Mucosa of rectum (tissue), 2 donors: Measurements from ENCODE around the gene TXNIP.

Experiments
- H3K27ac ChIP-seq, 2 donors: one replicate each; pipeline ENCODE4 v1.7.0; 2013; ENCODE audit warnings: inconsistent platforms in 2 of 2, low read depth in 2 of 2, low read length in 2 of 2
- H3K27me3 ChIP-seq, 2 donors: one replicate each; pipeline ENCODE4 v1.7.0; 2013; ENCODE audit warnings: low read length in 2 of 2; ENCODE audit not compliant: control insufficient read depth in 2 of 2, insufficient read depth in 2 of 2
- H3K36me3 ChIP-seq, 2 donors: one replicate each; pipeline ENCODE4 v1.7.0; 2013; ENCODE audit warnings: low read length in 2 of 2; ENCODE audit not compliant: control insufficient read depth in 2 of 2, insufficient read depth in 2 of 2
- H3K4me1 ChIP-seq, 2 donors: one replicate each; pipeline ENCODE4 v1.7.0; 2013; ENCODE audit warnings: low read length in 2 of 2, mild to moderate bottlenecking in 1 of 2; ENCODE audit not compliant: control insufficient read depth in 2 of 2, insufficient read depth in 2 of 2
- H3K4me3 ChIP-seq, 2 donors: one replicate each; pipeline ENCODE4 v1.7.0; 2013; ENCODE audit warnings: low read length in 2 of 2
- H3K9ac ChIP-seq, 2 donors: one replicate each; pipeline ENCODE4 v1.7.0; 2013; ENCODE audit warnings: low read length in 2 of 2, low read depth in 1 of 2, mild to moderate bottlenecking in 1 of 2
- H3K9me3 ChIP-seq, 2 donors: one replicate each; pipeline ENCODE4 v1.7.0; 2013; ENCODE audit warnings: low read length in 2 of 2; ENCODE audit not compliant: control insufficient read depth in 2 of 2
- donor health status: healthy.
- donor health status: Normal muscosa, but diverticular disease.

The TXNIP gene

DNA sequence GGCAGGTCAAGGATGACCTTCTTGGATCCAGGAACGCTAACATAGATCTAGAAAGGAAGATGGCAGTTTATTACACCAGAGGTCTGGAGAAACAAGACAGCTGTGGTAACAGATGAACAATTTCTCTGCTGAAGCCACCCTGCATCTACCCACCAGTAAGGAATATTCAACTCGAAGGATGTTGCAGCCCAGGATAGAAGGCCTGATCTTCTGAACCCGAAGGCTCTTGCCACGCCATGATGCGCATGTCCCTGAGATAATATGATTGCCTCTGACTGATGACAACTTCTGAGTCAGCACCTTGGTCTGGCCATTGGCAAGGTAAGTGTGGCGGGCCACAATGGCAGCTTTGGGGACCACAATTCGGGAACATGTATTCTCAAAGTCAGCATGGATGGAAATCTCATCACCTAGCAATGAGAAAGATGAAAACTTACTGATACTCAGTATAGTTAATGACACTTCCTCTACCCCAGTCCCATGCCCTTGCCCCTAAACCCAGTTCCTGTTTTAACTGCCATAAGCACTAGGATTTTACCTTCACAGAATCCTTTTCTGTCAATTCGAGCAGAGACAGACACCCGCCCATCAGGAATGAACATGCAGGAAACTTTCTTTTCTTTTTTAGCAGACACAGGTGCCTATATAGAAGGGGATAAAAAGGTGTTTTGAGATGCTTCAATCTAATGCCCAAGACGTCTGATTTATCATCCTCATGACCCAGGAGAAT is 1.8 kb downstream of the TXNIP start:
- Histone ChIP-seq H3K4me3 (peak overlapping the region; percentile 98 to 100), H3K9ac (peak overlapping the region; percentile 94 to 100), H3K36me3 (peaks cover 36 to 40% of the 10 kb centered on the region in 2 donors), H3K4me1 (peaks cover 43 to 51% of the 10 kb centered on the region in 2 donors), H3K27ac (peak overlapping the region; percentile 95 to 99), H3K27me3 (no peaks in the 10 kb centered on the region), H3K9me3 (no peaks in the 10 kb centered on the region)

DNA sequence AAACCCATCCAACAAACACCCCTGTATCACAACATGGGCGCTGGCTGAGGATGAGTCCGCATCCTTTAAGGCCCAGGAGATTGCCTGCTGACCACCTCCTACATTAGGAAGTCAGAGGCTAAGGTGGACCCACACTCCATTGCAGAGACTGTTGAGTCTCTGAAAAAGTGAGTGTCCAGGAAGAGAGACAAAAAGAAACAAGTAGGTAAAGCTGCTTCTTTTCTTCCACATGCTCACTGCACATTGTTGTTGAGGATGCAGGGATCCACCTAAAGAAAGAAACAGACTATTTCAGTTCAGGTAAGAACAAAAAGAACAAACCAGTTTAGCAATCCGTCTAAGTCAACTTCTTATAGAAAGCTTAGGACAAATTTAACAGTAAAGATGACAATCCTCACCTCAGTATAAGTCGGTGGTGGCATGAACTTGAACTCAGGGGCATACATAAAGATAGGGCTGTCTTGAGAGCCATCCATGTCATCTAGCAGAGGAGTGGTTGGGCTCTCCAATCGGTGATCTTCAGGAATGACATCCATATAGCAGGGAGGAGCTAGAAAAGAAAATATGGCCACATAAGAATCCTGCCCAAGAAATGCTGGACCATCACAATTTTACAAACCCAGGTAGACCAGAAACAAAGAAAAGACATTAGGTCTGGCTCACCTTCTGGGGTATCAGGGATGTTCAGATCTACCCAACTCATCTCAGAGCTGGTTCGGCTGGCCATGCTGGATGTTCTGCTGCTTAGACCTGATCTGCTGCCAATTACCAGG is 2.6 kb downstream of the TXNIP start:
- Histone ChIP-seq H3K27ac (peak overlapping the region; percentile 95 to 99), H3K36me3 (peaks cover 36 to 40% of the 10 kb centered on the region in 2 donors), H3K9ac (peak overlapping the region; percentile 94 to 100), H3K4me3 (peak overlapping the region; percentile 98 to 100), H3K27me3 (no peaks in the 10 kb centered on the region), H3K9me3 (no peaks in the 10 kb centered on the region), H3K4me1 (peaks cover 35 to 43% of the 10 kb centered on the region in 2 donors)

DNA sequence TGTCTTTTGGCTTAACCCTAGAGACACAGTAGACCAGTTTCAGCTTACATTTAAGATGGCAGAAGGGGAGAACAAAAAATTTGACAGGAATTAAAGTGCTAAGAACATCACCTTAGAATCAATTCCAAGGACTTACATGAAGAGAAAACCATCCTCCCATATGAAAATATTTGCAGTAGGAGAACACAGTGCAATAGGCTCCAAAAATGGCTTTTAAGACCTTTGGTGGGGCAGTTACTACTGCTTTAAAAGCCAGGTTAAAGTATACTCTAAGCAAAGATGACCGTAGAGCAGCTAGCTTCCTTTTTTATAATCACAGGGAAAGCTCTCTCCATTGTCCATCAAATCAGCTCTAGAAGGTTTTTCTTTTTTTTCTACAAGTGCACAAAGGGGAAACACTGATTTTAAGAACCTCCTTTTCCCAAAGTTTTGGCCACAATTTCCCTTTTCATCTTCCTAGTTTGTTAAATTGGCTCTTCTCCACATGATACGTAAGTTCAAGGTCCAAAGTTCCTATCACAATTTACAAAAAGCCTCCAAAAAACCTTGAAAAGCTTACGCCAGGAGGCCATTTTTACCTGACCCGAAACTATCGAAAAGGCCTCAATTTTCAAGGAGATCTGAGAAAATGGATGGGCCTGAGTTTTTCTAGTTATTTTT is 3.3 kb downstream of the TXNIP start:
- Histone ChIP-seq H3K9me3 (no peaks in the 10 kb centered on the region), H3K36me3 (peaks cover 36 to 40% of the 10 kb centered on the region in 2 donors), H3K4me3 (peak overlapping the region; percentile 98 to 100), H3K4me1 (peaks cover 32 to 36% of the 10 kb centered on the region in 2 donors), H3K27me3 (no peaks in the 10 kb centered on the region), H3K9ac (peak overlapping the region; percentile 94 to 100), H3K27ac (peak overlapping the region; percentile 95 to 99)

DNA sequence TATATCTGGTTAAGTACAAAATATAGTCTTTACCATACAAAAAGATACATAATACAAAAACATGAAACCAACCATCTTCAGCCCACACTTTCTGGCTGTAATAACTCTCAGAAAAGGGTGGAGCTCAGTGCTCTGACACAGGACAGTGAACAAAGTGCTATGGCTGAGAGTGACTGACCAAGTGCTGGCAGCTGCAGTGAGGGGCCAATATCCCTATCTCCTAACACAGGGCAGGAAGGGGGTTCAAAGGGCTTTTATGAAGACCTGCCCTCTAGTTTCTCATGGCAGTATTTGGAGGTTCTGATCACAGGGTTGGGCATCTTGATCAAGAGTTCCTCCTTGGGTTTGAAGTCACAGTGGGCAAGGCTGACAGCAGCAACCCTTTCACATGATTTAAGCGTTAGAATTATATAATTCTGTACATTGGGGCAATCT is 3.9 kb downstream of the TXNIP start:
- H3K4me1 ChIP-seq, result peaks cover 28 to 31% of the 10 kb centered on the region in 2 donors

DNA sequence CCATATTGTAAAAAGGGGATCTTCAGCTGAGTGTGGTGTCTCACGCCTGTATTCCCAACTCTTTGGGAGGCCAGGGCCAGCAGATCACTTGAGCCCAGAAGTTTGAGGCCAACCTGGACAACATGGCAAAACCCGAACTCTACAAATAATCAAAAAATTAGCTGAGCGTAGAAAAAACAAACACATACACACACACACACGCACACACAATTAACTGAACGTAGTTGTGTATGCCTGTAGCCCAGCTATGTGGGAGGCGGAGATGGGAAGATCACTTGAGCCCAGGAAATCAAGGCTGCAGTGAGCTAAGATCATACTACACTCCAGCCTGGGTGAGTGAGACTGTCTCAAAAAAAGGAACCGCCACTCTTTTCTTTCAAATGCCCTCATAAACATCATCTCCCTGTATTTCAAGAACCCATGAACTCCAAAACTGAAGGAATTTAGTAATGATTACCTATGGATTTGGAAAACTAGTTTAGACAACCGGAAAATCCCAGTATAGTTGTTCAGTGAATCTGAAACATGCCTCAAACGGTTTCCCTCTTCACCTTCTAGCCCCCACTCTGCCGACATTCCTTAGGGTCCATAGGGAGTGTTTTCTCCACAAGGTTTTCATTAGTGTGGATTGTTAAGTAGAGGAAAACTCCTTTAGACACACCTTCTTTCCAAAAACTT is 4.5 kb downstream of the TXNIP start:
- Histone ChIP-seq H3K27me3 (no peaks in the 10 kb centered on the region), H3K27ac (peak overlapping the region; percentile 95 to 99), H3K9ac (peak overlapping the region; percentile 17 to 27), H3K4me1 (peaks cover 24 to 27% of the 10 kb centered on the region in 2 donors), H3K4me3 (peak overlapping the region; percentile 98 to 100), H3K9me3 (no peaks in the 10 kb centered on the region), H3K36me3 (peaks cover 36 to 40% of the 10 kb centered on the region in 2 donors)

More for the DNA sequence above, 3.9 kb downstream of the TXNIP start:
- peak overlapping the region; percentile 98 to 100 for H3K4me3 ChIP-seq
- peak overlapping the region; percentile 95 to 99 for H3K27ac ChIP-seq
- H3K36me3 ChIP-seq, result peaks cover 36 to 40% of the 10 kb centered on the region in 2 donors
- H3K27me3 ChIP-seq, result no peaks in the 10 kb centered on the region
- H3K9me3 ChIP-seq, result no peaks in the 10 kb centered on the region
- H3K9ac ChIP-seq, result peak overlapping the region; percentile 94 to 100

DNA sequence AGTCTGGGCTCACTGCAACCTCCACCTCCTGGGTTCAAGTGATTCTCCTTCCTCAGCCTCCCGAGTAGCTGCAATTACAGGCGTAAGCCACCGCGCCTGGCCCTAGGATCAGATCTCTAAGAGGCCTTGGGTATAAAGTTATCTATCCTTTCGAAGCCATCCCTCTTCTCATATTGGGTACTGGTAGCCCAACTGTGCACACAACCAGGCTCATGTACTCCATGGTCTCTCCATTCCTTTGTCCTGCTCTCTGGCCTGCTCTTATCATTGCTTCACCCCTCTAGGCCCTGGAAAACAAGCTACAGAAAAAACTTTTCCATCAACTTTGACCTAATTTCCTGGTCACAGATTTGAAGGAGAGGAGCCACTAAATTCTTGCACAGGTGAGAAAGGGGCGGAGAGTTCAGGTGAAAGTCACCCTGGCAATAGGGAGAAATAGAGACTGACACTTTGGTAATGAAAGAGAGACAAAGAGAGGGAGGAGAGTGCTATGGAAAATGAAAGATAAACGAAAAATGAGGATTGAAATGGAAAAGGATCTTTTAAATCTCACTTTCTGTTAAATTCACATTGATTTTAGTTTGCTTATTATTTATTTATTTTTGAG is 6.0 kb downstream of the TXNIP start:
- H3K36me3 ChIP-seq, result peaks cover 33 to 34% of the 10 kb centered on the region in 2 donors
- no peak overlapping the region for H3K9ac ChIP-seq
- no peak overlapping the region for H3K4me3 ChIP-seq
- no peaks in the 10 kb centered on the region for H3K27me3 ChIP-seq
- H3K4me1 ChIP-seq, result peaks cover 34 to 35% of the 10 kb centered on the region in 2 donors
- H3K9me3 ChIP-seq, result no peaks in the 10 kb centered on the region
- H3K27ac ChIP-seq, result peak overlapping the region; percentile 60 to 95

DNA sequence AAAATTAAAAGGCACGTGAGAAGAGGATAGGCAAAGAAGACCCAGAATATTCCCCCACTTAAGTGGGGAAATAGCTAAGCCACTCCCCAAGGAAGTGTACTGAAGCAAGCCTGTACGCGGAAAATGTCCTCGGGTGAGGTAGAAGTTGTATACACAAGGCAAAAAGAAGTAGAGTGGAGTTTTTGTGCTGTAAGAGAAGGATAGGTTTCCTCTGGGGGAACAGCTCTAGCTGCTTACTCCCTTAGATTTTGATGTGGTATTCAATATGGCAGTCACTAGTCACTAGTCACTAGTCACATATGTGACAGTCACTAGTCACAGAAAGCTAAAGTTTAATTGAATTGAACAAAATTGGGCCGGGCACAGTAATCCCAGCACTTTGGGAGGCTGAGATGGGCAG is 7.6 kb downstream of the TXNIP start:
- peak overlapping the region; percentile 18 to 45 for H3K27ac ChIP-seq
- H3K9me3 ChIP-seq, result no peaks in the 10 kb centered on the region
- peaks cover 36 to 46% of the 10 kb centered on the region in 2 donors for H3K4me1 ChIP-seq
- H3K4me3 ChIP-seq, result no peak overlapping the region
- H3K27me3 ChIP-seq, result no peaks in the 10 kb centered on the region
- no peak overlapping the region for H3K9ac ChIP-seq
- H3K36me3 ChIP-seq, result peaks cover 18% of the 10 kb centered on the region in 2 donors

DNA sequence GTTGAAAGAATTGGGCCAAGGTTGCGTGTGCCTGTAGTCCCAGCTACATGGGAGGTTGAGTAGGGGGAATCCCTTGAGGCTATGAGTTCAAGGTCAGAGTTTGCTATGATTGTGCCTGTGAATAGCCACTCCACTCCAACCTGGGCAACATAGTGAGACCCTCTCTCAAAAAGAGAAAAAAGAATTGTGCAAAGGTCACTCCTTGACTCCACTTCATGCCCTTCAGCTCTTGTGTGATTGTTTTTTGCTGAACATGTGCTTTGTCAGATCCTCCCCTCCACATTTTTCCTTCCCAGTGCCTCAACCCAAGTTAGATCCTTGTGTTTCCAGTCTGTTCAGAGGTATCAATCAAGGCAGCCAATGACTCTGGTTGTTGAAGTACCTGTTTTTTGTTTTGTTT is 8.5 kb downstream of the TXNIP start:
- peaks cover 9% of the 10 kb centered on the region in 2 donors for H3K36me3 ChIP-seq
- H3K9ac ChIP-seq, result no peak overlapping the region
- no peaks in the 10 kb centered on the region for H3K27me3 ChIP-seq
- no peak overlapping the region for H3K4me3 ChIP-seq
- H3K9me3 ChIP-seq, result no peaks in the 10 kb centered on the region
- H3K4me1 ChIP-seq, result peaks cover 33 to 47% of the 10 kb centered on the region in 2 donors
- no peak overlapping the region for H3K27ac ChIP-seq

DNA sequence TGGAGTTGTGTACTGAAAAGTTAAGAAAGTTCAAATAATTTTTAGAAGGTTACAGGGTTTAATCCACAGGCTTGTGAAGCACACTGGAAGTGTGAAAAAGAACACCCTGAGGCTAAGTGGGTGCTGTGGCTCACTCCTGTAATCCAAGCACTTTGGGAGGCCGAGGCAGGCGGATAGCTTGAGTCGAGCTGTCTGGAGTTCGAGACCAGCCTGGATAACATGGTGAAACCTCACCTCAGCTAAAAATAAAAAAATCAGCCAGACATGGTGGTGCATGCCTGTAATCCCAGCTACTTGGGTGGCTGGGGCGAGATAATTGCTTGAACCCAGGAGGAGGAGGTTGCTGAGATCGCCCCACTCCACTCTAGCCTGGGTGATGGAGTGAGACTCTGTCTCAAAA is 9.8 kb downstream of the TXNIP start:
- H3K9me3 ChIP-seq, result no peaks in the 10 kb centered on the region
- H3K27ac ChIP-seq, result peak overlapping the region; percentile 74 to 84
- H3K4me1 ChIP-seq, result peaks cover 32 to 44% of the 10 kb centered on the region in 2 donors
- no peaks in the 10 kb centered on the region for H3K27me3 ChIP-seq
- no peak overlapping the region for H3K9ac ChIP-seq
- no peak overlapping the region for H3K4me3 ChIP-seq
- H3K36me3 ChIP-seq, result no peaks in the 10 kb centered on the region
